Neutrophil (primary cell): Measurements from ENCODE around the gene SLC10A4.
"Not testable (repeated sequence)": the region's sequence is repeated elsewhere in the genome, so short reads cannot be mapped to it uniquely, and the experiment has no call there.

Source experiments
- H3K27ac ChIP-seq: fragments of 200-600 bp; sonication (generic); 2 replicates; pipeline ENCODE4 v1.5.1; 2016; ENCODE audit warnings: mild to moderate bottlenecking, moderate library complexity
- H3K27me3 ChIP-seq: fragments of 200-600 bp; sonication (generic); 2 replicates; pipeline ENCODE4 v1.6.0; 2016; ENCODE audit warnings: mild to moderate bottlenecking
- H3K36me3 ChIP-seq: fragments of 200-600 bp; sonication (generic); 2 replicates; pipeline ENCODE4 v1.5.1; 2017
- H3K4me1 ChIP-seq, 2 experiments: fragments of 200-600 bp in 1 of 2; sonication (generic) in 1 of 2; 1 replicate in 1 of 2; 2 replicates in 1 of 2; pipeline versions ENCODE4 v1.5.1 to v1.6.1; 2013 to 2016; ENCODE audit warnings: low read depth in 1 of 2, low read length in 1 of 2, mild to moderate bottlenecking in 1 of 2, moderate library complexity in 1 of 2; ENCODE audit not compliant: control insufficient read depth in 1 of 2, insufficient read depth in 1 of 2
- H3K4me3 ChIP-seq, 2 experiments: fragments of 200-600 bp in 1 of 2; sonication (generic) in 1 of 2; 1 replicate in 1 of 2; 2 replicates in 1 of 2; pipeline ENCODE4 v1.5.1; 2013 to 2016; ENCODE audit warnings: low read depth in 1 of 2, low read length in 1 of 2, mild to moderate bottlenecking in 1 of 2, moderate library complexity in 1 of 2
- H3K9me3 ChIP-seq: fragments of 200-600 bp; sonication (generic); 2 replicates; pipeline ENCODE4 v1.5.1; 2016
- TF ChIP-seq, protein P1 (sequence below): fragments of 200-600 bp; sonication (generic); IDR thresholded peaks from 2 replicates; pipeline ENCODE4 v1.5.1; 2016; ENCODE audit warnings: antibody characterized with exemption

SLC10A4 gene, protein sequence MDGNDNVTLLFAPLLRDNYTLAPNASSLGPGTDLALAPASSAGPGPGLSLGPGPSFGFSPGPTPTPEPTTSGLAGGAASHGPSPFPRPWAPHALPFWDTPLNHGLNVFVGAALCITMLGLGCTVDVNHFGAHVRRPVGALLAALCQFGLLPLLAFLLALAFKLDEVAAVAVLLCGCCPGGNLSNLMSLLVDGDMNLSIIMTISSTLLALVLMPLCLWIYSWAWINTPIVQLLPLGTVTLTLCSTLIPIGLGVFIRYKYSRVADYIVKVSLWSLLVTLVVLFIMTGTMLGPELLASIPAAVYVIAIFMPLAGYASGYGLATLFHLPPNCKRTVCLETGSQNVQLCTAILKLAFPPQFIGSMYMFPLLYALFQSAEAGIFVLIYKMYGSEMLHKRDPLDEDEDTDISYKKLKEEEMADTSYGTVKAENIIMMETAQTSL

DNA sequence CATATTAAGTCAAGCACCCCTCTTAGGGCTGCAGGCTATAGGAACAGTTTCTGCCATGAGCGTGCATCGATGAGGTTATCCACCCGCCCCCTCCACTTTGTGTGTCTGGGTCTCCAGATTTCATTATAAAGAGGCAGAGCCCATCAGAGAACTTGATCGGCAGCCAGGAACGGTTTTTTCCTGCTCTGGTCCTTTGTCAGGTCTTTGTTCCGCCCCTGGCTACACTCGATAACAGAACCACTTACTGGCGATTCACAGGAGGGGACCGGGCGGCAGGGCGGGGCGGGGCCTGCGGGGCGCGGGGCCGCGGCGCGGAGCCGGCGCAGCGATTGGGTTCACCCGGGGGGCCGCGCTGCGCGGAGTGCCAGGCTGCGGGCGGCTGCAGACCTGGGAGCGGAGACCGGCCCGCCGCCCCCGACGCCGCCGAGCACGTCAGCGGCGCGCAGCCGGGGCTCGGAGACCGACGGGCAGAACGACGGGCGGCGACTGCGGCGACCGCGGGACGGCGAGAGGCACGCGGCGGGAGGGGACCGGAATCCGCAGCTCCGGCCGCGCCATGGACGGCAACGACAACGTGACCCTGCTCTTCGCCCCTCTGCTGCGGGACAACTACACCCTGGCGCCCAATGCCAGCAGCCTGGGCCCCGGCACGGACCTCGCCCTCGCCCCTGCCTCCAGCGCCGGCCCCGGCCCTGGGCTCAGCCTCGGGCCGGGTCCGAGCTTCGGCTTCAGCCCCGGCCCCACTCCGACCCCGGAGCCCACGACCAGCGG lies at the start of gene SLC10A4:
TSS of gene SLC10A4 (plus strand) at position 338 of the 771 bp plus-strand sequence. CDS start at position 557, 219 bp downstream.
- peaks cover 100% of the 10 kb centered on the region for H3K27me3 ChIP-seq
- H3K9me3 ChIP-seq, result no peaks in the 10 kb centered on the region
- TF ChIP-seq, protein P1, sequence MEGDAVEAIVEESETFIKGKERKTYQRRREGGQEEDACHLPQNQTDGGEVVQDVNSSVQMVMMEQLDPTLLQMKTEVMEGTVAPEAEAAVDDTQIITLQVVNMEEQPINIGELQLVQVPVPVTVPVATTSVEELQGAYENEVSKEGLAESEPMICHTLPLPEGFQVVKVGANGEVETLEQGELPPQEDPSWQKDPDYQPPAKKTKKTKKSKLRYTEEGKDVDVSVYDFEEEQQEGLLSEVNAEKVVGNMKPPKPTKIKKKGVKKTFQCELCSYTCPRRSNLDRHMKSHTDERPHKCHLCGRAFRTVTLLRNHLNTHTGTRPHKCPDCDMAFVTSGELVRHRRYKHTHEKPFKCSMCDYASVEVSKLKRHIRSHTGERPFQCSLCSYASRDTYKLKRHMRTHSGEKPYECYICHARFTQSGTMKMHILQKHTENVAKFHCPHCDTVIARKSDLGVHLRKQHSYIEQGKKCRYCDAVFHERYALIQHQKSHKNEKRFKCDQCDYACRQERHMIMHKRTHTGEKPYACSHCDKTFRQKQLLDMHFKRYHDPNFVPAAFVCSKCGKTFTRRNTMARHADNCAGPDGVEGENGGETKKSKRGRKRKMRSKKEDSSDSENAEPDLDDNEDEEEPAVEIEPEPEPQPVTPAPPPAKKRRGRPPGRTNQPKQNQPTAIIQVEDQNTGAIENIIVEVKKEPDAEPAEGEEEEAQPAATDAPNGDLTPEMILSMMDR, result no peak
- H3K36me3 ChIP-seq, result no peaks in the 10 kb centered on the region
- H3K4me3 ChIP-seq, result peak within 1 kb of the TSS; percentile 12 to 36
- peaks cover 16 to 22% of the 10 kb centered on the region in 2 experiments for H3K4me1 ChIP-seq
- H3K27ac ChIP-seq, result no peak within 1 kb of the TSS

DNA sequence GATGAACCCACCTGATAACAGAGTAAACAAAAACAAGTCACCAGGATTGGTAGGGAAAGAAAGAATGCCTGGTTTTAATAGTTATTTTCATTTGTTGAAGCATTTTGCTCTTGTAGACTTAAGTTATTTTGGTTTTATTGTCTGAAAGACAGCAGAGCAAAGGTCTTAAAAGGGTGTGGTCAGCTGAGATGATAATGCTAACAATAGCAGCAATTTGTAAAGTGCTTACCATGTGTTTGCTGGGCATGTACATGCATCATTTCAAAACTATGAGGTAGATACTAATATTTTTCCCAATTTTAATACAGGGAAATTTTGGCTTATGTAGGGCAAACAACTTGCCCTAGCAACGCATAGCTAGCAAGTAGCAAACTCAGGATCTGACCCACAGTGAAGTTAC lies 46.8 kb upstream of the SLC10A4 start:
- TF ChIP-seq, protein P1, result no peak
- no peaks in the 10 kb centered on the region for H3K27me3 ChIP-seq
- no peaks in the 10 kb centered on the region for H3K36me3 ChIP-seq
- no peak overlapping the region for H3K4me3 ChIP-seq
- H3K27ac ChIP-seq, result no peak overlapping the region
- no peaks in the 10 kb centered on the region for H3K4me1 ChIP-seq
- no peaks in the 10 kb centered on the region for H3K9me3 ChIP-seq

DNA sequence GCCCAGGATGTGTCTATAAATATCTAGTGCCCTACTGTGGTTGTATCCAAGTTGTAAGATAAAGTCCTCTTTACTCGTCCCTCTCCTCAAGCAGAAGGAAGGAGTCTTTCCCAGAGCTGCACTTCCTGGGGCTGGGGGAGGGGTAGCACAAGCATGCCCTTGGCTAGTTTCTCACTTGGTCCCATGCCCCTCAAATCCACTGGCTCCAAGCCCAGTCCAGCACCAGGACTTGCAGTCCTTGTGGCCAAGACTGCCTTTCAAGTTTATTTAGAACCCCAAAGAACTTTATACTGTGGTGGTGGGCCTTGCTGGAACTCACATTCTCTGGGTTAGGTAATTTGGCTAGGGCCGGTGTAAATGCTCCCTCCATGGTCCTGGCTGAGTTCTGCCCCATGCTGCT lies 43.2 kb upstream of the SLC10A4 start:
- Histone ChIP-seq H3K4me3 (no peak overlapping the region), H3K36me3 (no peaks in the 10 kb centered on the region), H3K27ac (no peak overlapping the region), H3K9me3 (no peaks in the 10 kb centered on the region), H3K27me3 (no peaks in the 10 kb centered on the region), H3K4me1 (no peaks in the 10 kb centered on the region)
- TF ChIP-seq, protein P1, result no peak

DNA sequence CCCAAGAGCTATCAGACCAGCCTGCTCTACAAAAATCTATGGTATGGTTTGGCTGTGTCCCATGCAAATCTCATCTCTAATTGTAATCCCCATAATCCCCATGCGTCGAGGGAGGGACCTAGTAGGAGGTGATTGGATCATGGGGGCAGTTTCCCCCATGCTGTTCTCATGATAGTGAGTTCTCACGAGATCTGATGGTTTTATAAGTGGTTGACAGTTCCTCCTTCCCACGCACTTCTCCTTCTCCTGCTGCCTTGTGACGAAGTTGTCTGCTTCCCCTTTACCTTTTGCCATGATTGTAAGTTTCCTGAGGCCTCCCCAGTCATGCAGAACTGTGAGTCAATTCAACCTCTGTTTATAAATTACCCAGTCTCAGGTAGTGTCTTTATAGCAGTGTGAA lies 42.2 kb upstream of the SLC10A4 start:
- H3K4me3 ChIP-seq, H3K36me3 ChIP-seq, H3K27me3 ChIP-seq, H3K27ac ChIP-seq, H3K4me1 ChIP-seq, H3K9me3 ChIP-seq: not testable (repeated sequence)

DNA sequence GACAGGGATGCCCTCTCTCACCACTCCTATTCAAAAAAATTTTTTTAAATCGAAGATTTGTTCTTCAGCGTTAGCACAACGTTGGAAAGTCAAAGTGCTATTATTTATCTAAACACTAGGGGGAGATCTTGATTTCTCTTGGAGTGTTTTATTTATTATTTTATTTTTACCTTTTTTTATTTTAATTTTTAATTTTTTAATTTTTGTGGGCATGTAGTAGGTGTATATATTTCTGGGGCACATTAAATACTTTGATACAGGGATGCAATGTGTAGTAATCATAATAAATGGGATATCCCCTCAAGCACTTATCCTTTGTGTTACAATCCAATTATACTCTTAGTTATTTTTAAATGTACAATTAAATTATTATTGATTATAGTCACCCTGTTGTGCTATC lies 37.4 kb upstream of the SLC10A4 start:
- Histone ChIP-seq H3K36me3 (no peaks in the 10 kb centered on the region), H3K4me3 (no peak overlapping the region), H3K27ac (no peak overlapping the region), H3K9me3 (no peaks in the 10 kb centered on the region), H3K4me1 (no peaks in the 10 kb centered on the region), H3K27me3 (no peaks in the 10 kb centered on the region)
- TF ChIP-seq, protein P1, result no peak

DNA sequence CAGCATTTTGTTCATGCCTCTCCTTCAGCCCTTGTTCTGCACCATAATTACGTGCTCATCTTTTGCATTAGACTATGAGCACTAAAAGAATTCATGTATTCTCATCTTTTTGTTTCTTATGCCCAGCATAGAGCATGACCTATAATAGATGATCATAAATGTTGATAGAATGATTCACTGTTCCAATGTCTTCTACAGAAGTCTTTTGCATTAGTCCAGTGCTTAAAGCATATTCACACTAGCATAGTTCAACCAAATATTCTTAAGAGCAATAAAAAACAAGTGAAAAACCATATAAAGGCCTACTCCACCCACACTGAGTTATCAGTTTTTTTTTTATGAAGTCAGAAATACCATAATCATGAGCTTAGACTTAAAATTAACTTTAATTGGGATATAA lies 36.5 kb upstream of the SLC10A4 start:
- H3K4me3 ChIP-seq, result no peak overlapping the region
- no peaks in the 10 kb centered on the region for H3K4me1 ChIP-seq
- no peak overlapping the region for H3K27ac ChIP-seq
- TF ChIP-seq, protein P1, result no peak
- no peaks in the 10 kb centered on the region for H3K36me3 ChIP-seq
- H3K9me3 ChIP-seq, result no peaks in the 10 kb centered on the region
- H3K27me3 ChIP-seq, result no peaks in the 10 kb centered on the region
